IPS-15b (cell line): Measurements from ENCODE around the gene CHSY1.
"Not testable (repeated sequence)": the region's sequence is repeated elsewhere in the genome, so short reads cannot be mapped to it uniquely, and the experiment has no call there.

Experiments
- H3K27me3 ChIP-seq: one replicate; pipeline ENCODE4 v1.6.1; 2013; ENCODE audit warnings: low read length; ENCODE audit not compliant: control insufficient read depth, insufficient read depth
- H3K36me3 ChIP-seq: one replicate; pipeline ENCODE4 v1.6.1; 2013; ENCODE audit warnings: low read length; ENCODE audit not compliant: control insufficient read depth, insufficient read depth
- H3K4me1 ChIP-seq: one replicate; pipeline ENCODE4 v1.6.1; 2013; ENCODE audit warnings: mild to moderate bottlenecking, low read length; ENCODE audit not compliant: control insufficient read depth, insufficient read depth
- H3K4me3 ChIP-seq: one replicate; pipeline ENCODE4 v1.5.1; 2013; ENCODE audit warnings: low read depth, low read length
- H3K9ac ChIP-seq: one replicate; pipeline ENCODE4 v1.6.1; 2013; ENCODE audit warnings: low read depth, mild to moderate bottlenecking, low read length
- H3K9me3 ChIP-seq: one replicate; pipeline ENCODE4 v1.6.1; 2013; ENCODE audit warnings: mild to moderate bottlenecking, low read length; ENCODE audit not compliant: control insufficient read depth, insufficient read depth

The CHSY1 gene

DNA sequence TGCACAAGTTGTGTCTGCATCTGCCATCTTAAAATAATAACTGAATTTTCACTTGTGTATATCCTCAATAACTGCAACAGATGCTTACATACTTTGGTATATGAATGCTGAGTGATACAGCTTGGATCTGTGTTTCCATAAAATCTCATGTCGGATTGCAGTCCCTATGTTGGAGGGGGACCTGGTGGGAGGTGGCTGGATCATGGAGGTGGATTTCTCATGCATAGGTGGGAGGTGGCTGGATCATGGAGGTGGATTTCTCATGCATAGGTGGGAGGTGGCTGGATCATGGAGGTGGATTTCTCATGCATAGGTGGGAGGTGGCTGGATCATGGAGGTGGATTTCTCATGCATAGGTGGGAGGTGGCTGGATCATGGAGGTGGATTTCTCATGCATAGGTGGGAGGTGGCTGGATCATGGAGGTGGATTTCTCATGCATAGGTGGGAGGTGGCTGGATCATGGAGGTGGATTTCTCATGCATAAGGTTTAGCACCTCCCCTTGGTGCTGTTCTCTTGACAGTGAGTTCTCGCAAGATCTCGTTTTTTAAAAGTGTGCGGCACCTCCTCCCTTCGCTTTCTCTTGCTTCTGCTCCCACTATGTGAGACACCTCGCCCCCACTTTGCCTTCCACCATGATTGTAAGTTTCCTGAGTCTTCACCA lies 37.3 kb downstream of the CHSY1 start:
- H3K36me3 ChIP-seq, H3K4me3 ChIP-seq, H3K27me3 ChIP-seq, H3K4me1 ChIP-seq, H3K9me3 ChIP-seq, H3K9ac ChIP-seq: not testable (repeated sequence)

GRCh38 chr15:101213570-101213969 lies 38.3 kb downstream of the CHSY1 start:
- no peaks in the 10 kb centered on the region for H3K4me1 ChIP-seq
- no peaks in the 10 kb centered on the region for H3K9me3 ChIP-seq
- H3K4me3 ChIP-seq, result no peak overlapping the region
- no peaks in the 10 kb centered on the region for H3K27me3 ChIP-seq
- H3K36me3 ChIP-seq, result no peaks in the 10 kb centered on the region
- no peak overlapping the region for H3K9ac ChIP-seq

- H3K4me3 ChIP-seq, result no peak overlapping the region
Observed at GRCh38 chr15:101213147-101213546, 38.7 kb downstream of the CHSY1 start.

GRCh38 chr15:101211897-101212296 lies 40.0 kb downstream of the CHSY1 start:
- Histone ChIP-seq H3K4me3 (no peak overlapping the region), H3K9me3 (no peaks in the 10 kb centered on the region), H3K27me3 (no peaks in the 10 kb centered on the region), H3K36me3 (no peaks in the 10 kb centered on the region), H3K4me1 (no peaks in the 10 kb centered on the region), H3K9ac (no peak overlapping the region)

More at GRCh38 chr15:101213147-101213546, 38.7 kb downstream of the CHSY1 start:
- H3K4me1 ChIP-seq, result no peaks in the 10 kb centered on the region
- H3K9me3 ChIP-seq, result no peaks in the 10 kb centered on the region
- H3K9ac ChIP-seq, result no peak overlapping the region
- H3K36me3 ChIP-seq, result no peaks in the 10 kb centered on the region
- H3K27me3 ChIP-seq, result no peaks in the 10 kb centered on the region

DNA sequence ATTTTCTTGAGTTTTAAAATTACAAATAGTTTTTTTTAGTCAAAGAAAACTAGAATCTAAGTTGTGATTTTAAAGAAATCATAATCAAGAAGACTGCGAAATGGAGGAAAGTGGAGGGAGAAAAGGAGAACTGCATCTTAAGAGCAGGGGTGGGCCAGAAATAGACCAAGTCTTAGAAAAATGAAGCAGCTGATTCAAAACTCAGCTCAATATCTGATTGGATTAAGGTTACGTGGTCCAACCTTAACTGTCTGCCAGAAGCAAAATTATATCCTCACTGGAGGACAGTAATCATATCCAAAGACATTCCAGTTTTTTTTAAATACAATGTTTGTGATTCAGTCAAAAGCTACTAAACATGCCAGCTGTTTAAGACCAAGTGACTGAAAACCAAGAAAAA lies 41.4 kb downstream of the CHSY1 start:
- H3K36me3 ChIP-seq, result no peaks in the 10 kb centered on the region
- no peak overlapping the region for H3K9ac ChIP-seq
- H3K4me1 ChIP-seq, result no peaks in the 10 kb centered on the region
- H3K9me3 ChIP-seq, result no peaks in the 10 kb centered on the region
- H3K27me3 ChIP-seq, result no peaks in the 10 kb centered on the region
- H3K4me3 ChIP-seq, result no peak overlapping the region

GRCh38 chr15:101210058-101210457 lies 41.8 kb downstream of the CHSY1 start:
- Histone ChIP-seq H3K4me3 (no peak overlapping the region), H3K4me1 (no peaks in the 10 kb centered on the region), H3K9ac (no peak overlapping the region), H3K36me3 (no peaks in the 10 kb centered on the region), H3K9me3 (no peaks in the 10 kb centered on the region), H3K27me3 (no peaks in the 10 kb centered on the region)

GRCh38 chr15:101209285-101209845 lies 42.5 kb downstream of the CHSY1 start:
- H3K9me3 ChIP-seq, result no peaks in the 10 kb centered on the region
- no peak overlapping the region for H3K9ac ChIP-seq
- H3K4me3 ChIP-seq, result no peak overlapping the region
- no peaks in the 10 kb centered on the region for H3K27me3 ChIP-seq
- H3K36me3 ChIP-seq, result no peaks in the 10 kb centered on the region
- no peaks in the 10 kb centered on the region for H3K4me1 ChIP-seq

DNA sequence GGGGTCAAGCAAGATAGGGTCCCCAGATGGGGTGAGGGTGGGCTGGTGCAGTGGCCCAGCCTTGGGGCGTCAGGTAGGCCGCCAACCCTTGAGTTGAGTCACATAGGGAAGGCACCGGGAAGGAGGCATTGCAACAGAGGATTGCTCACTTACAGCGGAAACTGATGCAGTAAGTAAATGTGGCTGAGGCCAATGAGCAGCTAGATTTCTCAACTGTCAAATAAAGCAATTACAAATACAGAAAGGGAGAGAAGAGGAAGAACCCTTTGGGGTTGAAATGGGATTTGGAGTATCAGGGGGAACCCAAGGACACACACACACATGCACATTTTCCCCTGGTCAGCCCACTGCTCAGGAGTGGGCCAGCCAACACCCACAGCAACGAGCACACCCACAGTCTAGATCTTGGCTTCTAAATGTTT lies 44.0 kb downstream of the CHSY1 start:
- Histone ChIP-seq H3K4me3 (no peak overlapping the region), H3K4me1 (no peaks in the 10 kb centered on the region), H3K27me3 (no peaks in the 10 kb centered on the region), H3K9ac (no peak overlapping the region), H3K9me3 (no peaks in the 10 kb centered on the region), H3K36me3 (no peaks in the 10 kb centered on the region)

DNA sequence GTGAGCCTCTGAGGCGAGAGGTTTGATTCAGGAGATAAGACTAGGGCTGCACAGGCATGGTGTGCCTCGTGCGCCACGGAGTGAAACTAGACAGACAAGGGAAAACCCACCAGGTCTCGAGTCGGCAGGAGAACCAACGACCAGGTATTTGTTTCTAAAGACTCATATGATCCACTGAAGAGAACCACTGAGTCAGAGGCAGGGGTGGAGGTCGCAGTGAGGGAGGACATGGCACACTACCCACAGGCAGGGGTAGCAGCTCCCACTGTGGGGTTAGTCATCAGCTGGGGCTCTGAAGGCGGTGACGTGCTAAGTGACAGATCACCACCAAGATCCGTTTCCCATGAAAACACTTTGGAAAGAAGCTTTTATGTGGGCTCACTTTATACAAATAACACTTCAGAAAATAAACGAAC lies 45.7 kb downstream of the CHSY1 start:
- H3K9me3 ChIP-seq, result no peaks in the 10 kb centered on the region
- peaks cover 4% of the 10 kb centered on the region for H3K4me1 ChIP-seq
- no peaks in the 10 kb centered on the region for H3K27me3 ChIP-seq
- H3K36me3 ChIP-seq, result no peaks in the 10 kb centered on the region
- H3K9ac ChIP-seq, result no peak overlapping the region
- H3K4me3 ChIP-seq, result no peak overlapping the region

- Histone ChIP-seq H3K9me3 (no peaks in the 10 kb centered on the region), H3K36me3 (no peaks in the 10 kb centered on the region), H3K27me3 (no peaks in the 10 kb centered on the region), H3K4me1 (peaks cover 4% of the 10 kb centered on the region), H3K9ac (no peak overlapping the region), H3K4me3 (no peak overlapping the region)
Observed at GRCh38 chr15:101204739-101205535, 46.9 kb downstream of the CHSY1 start.

DNA sequence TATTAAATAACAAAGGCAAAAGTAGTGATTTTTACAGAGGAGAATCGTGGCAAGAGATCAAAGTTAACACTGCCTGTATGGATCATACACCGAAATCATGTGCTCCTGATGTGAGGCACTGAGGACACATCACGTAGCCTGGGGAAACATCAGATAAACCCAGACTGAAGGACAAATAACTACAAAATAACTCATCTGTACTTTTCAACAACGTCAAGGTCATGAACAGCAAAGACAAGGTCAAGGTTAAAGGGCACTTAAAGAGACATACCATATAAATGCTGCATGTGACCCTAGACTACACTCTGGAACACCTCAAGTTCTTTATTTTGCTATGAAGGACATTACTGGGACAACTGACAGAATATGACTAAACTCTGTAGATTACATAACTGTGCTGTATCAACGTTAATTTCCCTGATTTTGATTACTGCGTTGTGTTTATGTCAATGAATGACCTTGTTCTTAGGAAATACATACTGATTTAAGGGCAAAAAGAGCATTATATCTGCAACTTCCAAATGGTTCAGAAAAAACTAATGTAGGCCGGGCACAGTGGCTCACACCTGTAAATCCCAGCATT lies 48.1 kb downstream of the CHSY1 start:
- H3K9me3 ChIP-seq, result no peaks in the 10 kb centered on the region
- H3K36me3 ChIP-seq, result no peaks in the 10 kb centered on the region
- no peak overlapping the region for H3K4me3 ChIP-seq
- H3K9ac ChIP-seq, result no peak overlapping the region
- no peaks in the 10 kb centered on the region for H3K27me3 ChIP-seq
- peaks cover 5% of the 10 kb centered on the region for H3K4me1 ChIP-seq
